Osteoblast (primary cell): ENCODE results near the gene MACROD2. TPM values are rescaled to one million over a fixed set of nuclear protein-coding genes. Genes with fewer than 3 reads are reported as not detected.

Experiments used
- DNase-seq: peaks from one replicate; pipeline ENCODE4 v3.0.0; 2011; ENCODE audit warnings: low spot score, mixed read lengths; ENCODE audit not compliant: insufficient read length; ENCODE audit errors: missing footprints
- H2AFZ ChIP-seq: 2 replicates; pipeline ENCODE4 v1.6.0; 2011; ENCODE audit warnings: mild to moderate bottlenecking, low read length
- H3K27ac ChIP-seq: 2 replicates; pipeline ENCODE4 v1.5.1; 2011; ENCODE audit warnings: mild to moderate bottlenecking, low read depth, low read length, moderate library complexity
- H3K27me3 ChIP-seq: 2 replicates; pipeline ENCODE4 v1.6.0; 2012; ENCODE audit warnings: mild to moderate bottlenecking, control low read depth, inconsistent platforms, low read length, moderate library complexity; ENCODE audit not compliant: insufficient read depth
- H3K36me3 ChIP-seq: 2 replicates; pipeline ENCODE4 v1.5.1; 2011; ENCODE audit warnings: mild to moderate bottlenecking, low read length, control low read depth, moderate library complexity; ENCODE audit not compliant: insufficient read depth
- H3K4me1 ChIP-seq: 2 replicates; pipeline ENCODE4 v1.5.1; 2011; ENCODE audit warnings: mild to moderate bottlenecking, low read length, control low read depth, moderate library complexity; ENCODE audit not compliant: insufficient read depth
- H3K4me2 ChIP-seq: 2 replicates; pipeline ENCODE4 v1.6.0; 2011; ENCODE audit warnings: mild to moderate bottlenecking, low read length; ENCODE audit not compliant: insufficient read depth
- H3K4me3 ChIP-seq: fragments of 200-600 bp; sonication (generic); 3 replicates; pipeline ENCODE4 v1.5.1; 2012; ENCODE audit warnings: mild to moderate bottlenecking, low read length, inconsistent platforms; ENCODE audit not compliant: insufficient read depth
- H3K79me2 ChIP-seq: 2 replicates; pipeline ENCODE4 v1.6.0; 2012; ENCODE audit warnings: mild to moderate bottlenecking, low read length, control low read depth, inconsistent platforms; ENCODE audit not compliant: insufficient read depth
- H3K9me3 ChIP-seq: 2 replicates; pipeline ENCODE4 v1.5.1; 2011; ENCODE audit warnings: low read depth, low read length, control low read depth
- H4K20me1 ChIP-seq: 2 replicates; pipeline ENCODE4 v1.6.0; 2012; ENCODE audit warnings: mild to moderate bottlenecking, low read length, control low read depth; ENCODE audit not compliant: insufficient read depth
- CTCF ChIP-seq: IDR thresholded peaks from 2 replicates; pipeline ENCODE4 v1.5.1; 2011; ENCODE audit warnings: mild to moderate bottlenecking, low read depth, low read length, moderate library complexity; ENCODE audit errors: extremely low read depth
- total RNA-seq: library from RNA; depleted of rRNA; stranded (reverse); fragments of >200 nt; gene quantifications from 2 replicates; pipeline ENCODE4 v1.2.3, GENCODE V29; 2012

Gene MACROD2
- total RNA-seq, 1 donor = 4.0 TPM

DNA sequence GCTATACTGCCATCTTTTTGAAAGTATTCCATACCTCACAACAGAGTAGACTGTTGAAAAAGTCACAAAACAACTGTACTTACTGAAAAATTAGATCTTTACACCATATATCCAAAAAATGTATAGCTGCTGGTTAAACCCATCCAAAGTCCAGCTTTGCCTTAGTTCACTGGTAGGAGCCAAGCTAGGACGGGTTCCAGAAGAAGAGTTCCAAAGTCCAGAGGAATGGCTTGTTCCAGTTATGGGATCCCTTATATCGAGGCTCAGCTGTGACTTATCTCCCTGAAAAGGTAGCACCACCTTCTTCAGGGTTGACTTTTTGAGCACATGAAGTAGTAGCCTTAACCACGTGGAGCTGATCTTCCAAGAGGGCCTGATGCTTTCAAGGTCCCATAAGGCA lies 578.4 kb downstream of the MACROD2 start:
- Histone ChIP-seq H3K27ac (no peak overlapping the region), H3K4me3 (no peak overlapping the region), H3K79me2 (no peaks in the 10 kb centered on the region), H3K4me1 (no peaks in the 10 kb centered on the region), H3K9me3 (no peaks in the 10 kb centered on the region), H3K27me3 (no peaks in the 10 kb centered on the region), H3K36me3 (no peaks in the 10 kb centered on the region), H3K4me2 (no peak overlapping the region), H2AFZ (no peak overlapping the region), H4K20me1 (no peaks in the 10 kb centered on the region)
- no peak for DNase-seq
- TF ChIP-seq CTCF = no peak

- no peak for DNase-seq
- Histone ChIP-seq H3K36me3 (no peaks in the 10 kb centered on the region), H3K79me2 (no peaks in the 10 kb centered on the region), H3K27ac (no peak overlapping the region), H4K20me1 (no peaks in the 10 kb centered on the region), H3K9me3 (no peaks in the 10 kb centered on the region), H3K4me2 (no peak overlapping the region), H3K4me3 (no peak overlapping the region), H3K27me3 (no peaks in the 10 kb centered on the region), H2AFZ (no peak overlapping the region), H3K4me1 (no peaks in the 10 kb centered on the region)
- TF ChIP-seq CTCF = no peak
Observed at GRCh38 chr20:14576196-14576877, 581.0 kb downstream of the MACROD2 start.

- H3K27me3 ChIP-seq = no peaks in the 10 kb centered on the region
- H3K9me3 ChIP-seq = no peaks in the 10 kb centered on the region
- no peak overlapping the region for H2AFZ ChIP-seq
- no peaks in the 10 kb centered on the region for H3K36me3 ChIP-seq
- H4K20me1 ChIP-seq = no peaks in the 10 kb centered on the region
- H3K4me1 ChIP-seq = no peaks in the 10 kb centered on the region
- no peak for TF ChIP-seq CTCF
- no peaks in the 10 kb centered on the region for H3K79me2 ChIP-seq
- no peak overlapping the region for H3K4me2 ChIP-seq
- no peak overlapping the region for H3K4me3 ChIP-seq
- H3K27ac ChIP-seq = no peak overlapping the region
- DNase-seq = no peak
Observed at GRCh38 chr20:14580418-14581074, 585.2 kb downstream of the MACROD2 start.

GRCh38 chr20:14581731-14582130 lies 586.4 kb downstream of the MACROD2 start:
- Histone ChIP-seq H3K4me2 (no peak overlapping the region), H3K4me1 (no peaks in the 10 kb centered on the region), H4K20me1 (no peaks in the 10 kb centered on the region), H3K27ac (no peak overlapping the region), H3K79me2 (no peaks in the 10 kb centered on the region), H3K9me3 (no peaks in the 10 kb centered on the region), H3K27me3 (no peaks in the 10 kb centered on the region), H3K4me3 (no peak overlapping the region), H2AFZ (no peak overlapping the region), H3K36me3 (no peaks in the 10 kb centered on the region)
- no peak for DNase-seq
- no peak for TF ChIP-seq CTCF
